H9 (cell line): Measurements from ENCODE around the gene XXYLT1. TPM values are rescaled to one million over a fixed set of nuclear protein-coding genes. Genes with fewer than 3 reads are reported as not detected.
A peak's percentile ranks its signal among the peaks of the same experiment; 100 is the strongest.

Experiments used
- DNase-seq: peaks from one replicate; pipeline ENCODE4 v3.0.0-alpha.2; 2017
- H2AFZ ChIP-seq: one replicate; pipeline ENCODE4 v1.6.1; 2013; ENCODE audit warnings: mild to moderate bottlenecking, low read length, control low read depth, moderate library complexity
- H2AK5ac ChIP-seq: 2 replicates; pipeline ENCODE4 v1.6.1; 2013; ENCODE audit warnings: low read length, control low read depth, mixed read lengths; ENCODE audit not compliant: insufficient read length
- H2BK120ac ChIP-seq: one replicate; pipeline ENCODE4 v1.6.1; 2013; ENCODE audit warnings: low read depth, mild to moderate bottlenecking, low read length, control low read depth, inconsistent platforms; ENCODE audit not compliant: poor library complexity, severe bottlenecking
- H2BK12ac ChIP-seq: 2 replicates; pipeline ENCODE4 v1.6.1; 2013; ENCODE audit warnings: low read length, control low read depth, mixed read lengths, low read depth; ENCODE audit not compliant: insufficient read length
- H2BK15ac ChIP-seq: 2 replicates; pipeline ENCODE4 v1.6.1; 2013; ENCODE audit warnings: low read depth, low read length, control low read depth
- H2BK20ac ChIP-seq: one replicate; pipeline ENCODE4 v1.6.1; 2013; ENCODE audit warnings: low read depth, mild to moderate bottlenecking, low read length, control low read depth, inconsistent platforms; ENCODE audit not compliant: poor library complexity, severe bottlenecking
- H2BK5ac ChIP-seq: 2 replicates; pipeline ENCODE4 v1.6.1; 2013; ENCODE audit warnings: low read length, control low read depth, mixed read lengths; ENCODE audit not compliant: insufficient read length
- H3K14ac ChIP-seq: 2 replicates; pipeline ENCODE4 v1.6.1; 2013; ENCODE audit warnings: low read length, control low read depth; ENCODE audit not compliant: insufficient read depth
- H3K18ac ChIP-seq: 2 replicates; pipeline ENCODE4 v1.6.1; 2013; ENCODE audit warnings: low read depth, mild to moderate bottlenecking, mixed read lengths, low read length, control low read depth; ENCODE audit not compliant: insufficient read length
- H3K23ac ChIP-seq: 2 replicates; pipeline ENCODE4 v1.6.1; 2013; ENCODE audit warnings: low read length, control low read depth, mixed read lengths, low read depth; ENCODE audit not compliant: insufficient read length
- H3K23me2 ChIP-seq: 2 replicates; pipeline ENCODE4 v1.6.1; 2013; ENCODE audit warnings: low read depth, mild to moderate bottlenecking, mixed read lengths, low read length, control low read depth; ENCODE audit not compliant: insufficient read length, poor library complexity, severe bottlenecking
- H3K27ac ChIP-seq: 2 replicates; pipeline ENCODE4 v1.5.1; 2013; ENCODE audit warnings: low read length, control low read depth, mixed read lengths, low read depth; ENCODE audit not compliant: insufficient read length
- H3K27me3 ChIP-seq: 2 replicates; pipeline ENCODE4 v1.6.1; 2013; ENCODE audit warnings: low read length, control low read depth, inconsistent platforms; ENCODE audit not compliant: insufficient read depth
- H3K4ac ChIP-seq: 2 replicates; pipeline ENCODE4 v1.6.1; 2013; ENCODE audit warnings: low read depth, mild to moderate bottlenecking, control low read depth, inconsistent platforms, low read length, moderate library complexity
- H3K4me1 ChIP-seq: 2 replicates; pipeline ENCODE4 v1.6.1; 2013; ENCODE audit warnings: low read length, control low read depth, inconsistent platforms; ENCODE audit not compliant: insufficient read depth
- H3K4me2 ChIP-seq: 2 replicates; pipeline ENCODE4 v1.6.1; 2013; ENCODE audit warnings: low read length, control low read depth, mixed read lengths; ENCODE audit not compliant: insufficient read length, insufficient read depth
- H3K56ac ChIP-seq: 2 replicates; pipeline ENCODE4 v1.6.1; 2013; ENCODE audit warnings: low read depth, mild to moderate bottlenecking, mixed read lengths, low read length, control low read depth; ENCODE audit not compliant: insufficient read length
- H3K79me1 ChIP-seq: 2 replicates; pipeline ENCODE4 v1.6.1; 2013; ENCODE audit warnings: low read depth, mild to moderate bottlenecking, moderate library complexity, low read length, control low read depth, inconsistent platforms; ENCODE audit not compliant: insufficient read depth, poor library complexity, severe bottlenecking
- H3K79me2 ChIP-seq: 2 replicates; pipeline ENCODE4 v1.6.1; 2013; ENCODE audit warnings: low read length, control low read depth, inconsistent platforms; ENCODE audit not compliant: insufficient read depth
- H3K9ac ChIP-seq: 2 replicates; pipeline ENCODE4 v1.6.1; 2013; ENCODE audit warnings: low read length, control low read depth, mixed read lengths; ENCODE audit not compliant: insufficient read length; ENCODE audit errors: extremely low read depth
- H3K9me3 ChIP-seq: one replicate; pipeline ENCODE4 v1.6.1; 2013; ENCODE audit warnings: low read depth, low read length, inconsistent platforms; ENCODE audit not compliant: control insufficient read depth
- H3T11ph ChIP-seq: one replicate; pipeline ENCODE4 v1.6.1; 2013; ENCODE audit warnings: mild to moderate bottlenecking, low read length, control low read depth, inconsistent platforms
- H4K20me1 ChIP-seq: one replicate; pipeline ENCODE4 v1.6.1; 2013; ENCODE audit not compliant: control insufficient read depth, insufficient read length, insufficient read depth
- H4K5ac ChIP-seq: 2 replicates; pipeline ENCODE4 v1.6.1; 2013; ENCODE audit warnings: low read depth, mild to moderate bottlenecking, mixed read lengths, low read length, control low read depth; ENCODE audit not compliant: insufficient read length
- H4K8ac ChIP-seq: replicated peaks from 2 replicates; pipeline ENCODE4 v1.6.1; 2013; ENCODE audit warnings: low read length, control low read depth, mixed read lengths, low read depth; ENCODE audit not compliant: insufficient read length
- H4K91ac ChIP-seq: 2 replicates; pipeline ENCODE4 v1.6.1; 2013; ENCODE audit warnings: low read depth, mild to moderate bottlenecking, moderate library complexity, mixed read lengths, low read length, control low read depth; ENCODE audit not compliant: insufficient read length
- H3K27ac Mint-ChIP-seq, 3 experiments: 2 replicates in 2 of 3; 3 replicates in 1 of 3; pipeline ENCODE4 v1.8.0; 2020 to 2021; ENCODE audit warnings: mixed read lengths in 3 of 3, mild to moderate bottlenecking in 1 of 3, moderate library complexity in 1 of 3
- H3K27me3 Mint-ChIP-seq: 2 replicates; pipeline ENCODE4 v1.8.0; 2021; ENCODE audit warnings: low read depth, mild to moderate bottlenecking, moderate library complexity, mixed read lengths
- H3K36me3 Mint-ChIP-seq, 3 experiments: 2 replicates in 2 of 3; 3 replicates in 1 of 3; pipeline ENCODE4 v1.8.0; 2020 to 2021; ENCODE audit warnings: low read depth in 3 of 3, mixed read lengths in 3 of 3; ENCODE audit not compliant: insufficient read depth in 1 of 3
- H3K4me1 Mint-ChIP-seq, 2 experiments: 2 replicates each; pipeline ENCODE4 v1.8.0; 2020; ENCODE audit warnings: mixed read lengths in 2 of 2
- H3K4me3 Mint-ChIP-seq, 2 experiments: 2 replicates in 1 of 2; 3 replicates in 1 of 2; pipeline ENCODE4 v1.8.0; 2020 to 2021; ENCODE audit warnings: mild to moderate bottlenecking in 2 of 2, mixed read lengths in 2 of 2, moderate library complexity in 1 of 2
- H3K9me3 Mint-ChIP-seq, 2 experiments: 2 replicates in 1 of 2; 3 replicates in 1 of 2; pipeline ENCODE4 v1.8.0; 2020; ENCODE audit warnings: mild to moderate bottlenecking in 2 of 2, mixed read lengths in 2 of 2, moderate library complexity in 1 of 2
- CTCF ChIP-seq: fragments of 200-600 bp; sonication (generic); conservative IDR thresholded peaks from 3 replicates; pipeline ENCODE4 v1.8.0; 2021; ENCODE audit warnings: antibody characterized with exemption, mild to moderate bottlenecking
- WGBS: extraction: QIAGEN DNeasy Blood & Tissue Kit; methylation state at CpG from one replicate; pipeline ENCODE4 v1.1.7; 2013; ENCODE audit warnings: missing lambda C conversion rate, low lambda C conversion rate, mixed read lengths; ENCODE audit not compliant: insufficient read length; ENCODE audit errors: extremely low coverage; 5-methylcytosine and 5-hydroxymethylcytosine counted together
- total RNA-seq: library from RNA; stranded (reverse); gene quantifications from 2 replicates; pipeline ENCODE4 v1.2.1, GENCODE V29; 2021

XXYLT1 gene
- total RNA-seq, 1 experiment from 2014 or later = 22.7 TPM

- H2BK12ac ChIP-seq = no peak overlapping the region
- no peaks in the 10 kb centered on the region for H3K79me1 ChIP-seq
- Mint-ChIP-seq H3K9me3 (no peaks in the 10 kb centered on the region; a peak in 1 of 5 replicates), H3K27ac (peak overlapping the region; percentile 15 to 35 (median 21); a peak in 5 of 7 replicates), H3K27me3 (no peaks in the 10 kb centered on the region), H3K36me3 (peaks cover 0 to 1% (median 0%) of the 10 kb centered on the region in 3 experiments; a peak in 2 of 7 replicates), H3K4me3 (peak overlapping the region in 1 of 2 experiments; percentile 10; a peak in 1 of 5 replicates), H3K4me1 (peaks cover 32 to 52% of the 10 kb centered on the region in 2 experiments)
- no peak overlapping the region for H3T11ph ChIP-seq
- H3K79me2 ChIP-seq = no peaks in the 10 kb centered on the region
- H2BK15ac ChIP-seq = no peak overlapping the region
- no peak overlapping the region for H3K27ac ChIP-seq
- H2BK120ac ChIP-seq = no peak overlapping the region
- no peak for DNase-seq
- no peak overlapping the region for H4K5ac ChIP-seq
- no peak overlapping the region for H2BK20ac ChIP-seq
- H2AK5ac ChIP-seq = no peak overlapping the region
- no peaks in the 10 kb centered on the region for H3K9me3 ChIP-seq
- H4K8ac ChIP-seq = no peak overlapping the region
- no peak overlapping the region for H3K23ac ChIP-seq
- no peak overlapping the region for H4K91ac ChIP-seq
- H2AFZ ChIP-seq = no peak overlapping the region
- H3K18ac ChIP-seq = no peak overlapping the region
- no peak overlapping the region for H3K4me2 ChIP-seq
- no peak overlapping the region for H3K14ac ChIP-seq
- TF ChIP-seq CTCF = no peak
- H3K23me2 ChIP-seq = no peaks in the 10 kb centered on the region
- WGBS = no CpG with 5 or more reads among the region's 5 CpGs
- no peaks in the 10 kb centered on the region for H4K20me1 ChIP-seq
- no peaks in the 10 kb centered on the region for H3K27me3 ChIP-seq
- no peak overlapping the region for H3K9ac ChIP-seq
- no peak overlapping the region for H3K56ac ChIP-seq
- H3K4me1 ChIP-seq = no peaks in the 10 kb centered on the region; the same call in 1 of the 2 replicates
- no peak overlapping the region for H2BK5ac ChIP-seq
- no peak overlapping the region for H3K4ac ChIP-seq
Measured at GRCh38 chr3:195079636-195080035, 191.3 kb downstream of the XXYLT1 start.
